Activated naive CD4-positive, alpha-beta T cell treated with anti-CD3 and anti-CD28 coated beads, Interleukin-2, amount 50 U/mL, for 24 hours (primary cell): Measurements from ENCODE around the gene ABCC12.

Experiments
- H3K27ac Mint-ChIP-seq: one replicate; pipeline ENCODE4 v1.8.0; 2021; ENCODE audit warnings: mild to moderate bottlenecking, mixed read lengths
- H3K27me3 Mint-ChIP-seq: one replicate; pipeline ENCODE4 v1.8.0; 2021; ENCODE audit warnings: mixed read lengths
- H3K36me3 Mint-ChIP-seq: one replicate; pipeline ENCODE4 v1.8.0; 2021; ENCODE audit warnings: mixed read lengths
- H3K4me1 Mint-ChIP-seq: one replicate; pipeline ENCODE4 v1.8.0; 2021; ENCODE audit warnings: mixed read lengths
- H3K4me3 Mint-ChIP-seq: one replicate; pipeline ENCODE4 v1.8.0; 2021; ENCODE audit warnings: mild to moderate bottlenecking, mixed read lengths
- H3K9me3 Mint-ChIP-seq: one replicate; pipeline ENCODE4 v1.8.0; 2021; ENCODE audit warnings: mixed read lengths

Gene ABCC12

DNA sequence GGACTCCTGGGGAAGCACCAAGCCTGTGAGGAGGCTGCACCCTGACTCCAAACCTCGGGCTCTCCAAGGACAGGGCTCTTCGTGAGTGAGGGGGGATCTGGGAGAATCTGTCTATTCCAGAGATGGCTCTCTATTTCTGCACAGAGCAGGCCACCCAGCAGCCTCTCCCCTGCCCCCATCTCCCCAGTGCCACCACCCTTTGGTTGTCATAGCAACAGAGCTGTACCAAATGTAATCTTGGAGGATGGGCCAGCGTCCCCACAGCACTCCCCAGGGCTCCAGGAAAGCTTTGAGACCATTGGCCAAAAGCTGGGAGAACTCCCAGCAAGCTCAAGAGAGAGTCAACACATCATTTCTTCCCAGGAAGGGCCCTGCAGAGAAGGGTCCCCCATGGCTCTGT, 49.3 kb downstream of the ABCC12 start:
- H3K4me3 Mint-ChIP-seq = no peak overlapping the region
- no peaks in the 10 kb centered on the region for H3K4me1 Mint-ChIP-seq
- H3K27me3 Mint-ChIP-seq = peaks cover 5% of the 10 kb centered on the region
- H3K36me3 Mint-ChIP-seq = no peaks in the 10 kb centered on the region
- H3K27ac Mint-ChIP-seq = no peak overlapping the region
- no peaks in the 10 kb centered on the region for H3K9me3 Mint-ChIP-seq
